Kidney (tissue), 14 donors: Measurements from ENCODE around the gene RPTOR. TPM values are rescaled to one million over a fixed set of nuclear protein-coding genes. Genes with fewer than 3 reads are reported as not detected.

ENCODE experiments used
- DNase-seq, 5 donors: peaks; one replicate each; pipeline ENCODE4 v3.0.0-alpha.2; 2013 to 2020
- FAIRE-seq: peaks from 2 replicates; lab custom pipeline; 2012; peaks lifted over from hg19 to GRCh38; lab: Jason Lieb, UNC
- H3K27ac ChIP-seq, 2 donors: one replicate each; pipeline ENCODE4 v1.7.0; 2013; ENCODE audit warnings: low read depth in 2 of 2, low read length in 2 of 2, inconsistent platforms in 1 of 2
- H3K27me3 ChIP-seq: one replicate; pipeline ENCODE4 v1.7.1; 2013; ENCODE audit warnings: low read length, inconsistent platforms; ENCODE audit not compliant: control insufficient read depth, insufficient read depth
- H3K36me3 ChIP-seq, 3 donors: one replicate each; pipeline versions ENCODE4 v1.7.0 to v1.7.1; 2013; ENCODE audit warnings: low read length in 3 of 3, control low read depth in 1 of 3, inconsistent platforms in 1 of 3; ENCODE audit not compliant: insufficient read depth in 3 of 3, control insufficient read depth in 2 of 3
- H3K4me1 ChIP-seq, 3 donors: one replicate each; pipeline versions ENCODE4 v1.7.0 to v1.7.1; 2013; ENCODE audit warnings: low read length in 3 of 3, inconsistent platforms in 1 of 3, low read depth in 1 of 3; ENCODE audit not compliant: control insufficient read depth in 2 of 3, insufficient read depth in 2 of 3
- H3K4me3 ChIP-seq, 3 donors: one replicate each; pipeline versions ENCODE4 v1.7.0 to v1.8.1; 2013; ENCODE audit warnings: low read length in 3 of 3, control low read depth in 1 of 3, inconsistent platforms in 1 of 3
- H3K9ac ChIP-seq, 3 donors: one replicate each; pipeline versions ENCODE4 v1.7.0 to v1.7.1; 2013; ENCODE audit warnings: low read length in 3 of 3, control low read depth in 1 of 3, inconsistent platforms in 1 of 3
- H3K9me3 ChIP-seq, 3 donors: one replicate each; pipeline versions ENCODE4 v1.7.0 to v1.7.1; 2013; ENCODE audit warnings: low read length in 3 of 3, control low read depth in 1 of 3, inconsistent platforms in 1 of 3; ENCODE audit not compliant: control insufficient read depth in 2 of 3, insufficient read depth in 1 of 3
- CTCF ChIP-seq: IDR thresholded peaks from 3 replicates; pipeline ENCODE4 v1.5.1; 2012; ENCODE audit warnings: mild to moderate bottlenecking, moderate library complexity, borderline replicate concordance; ENCODE audit not compliant: insufficient read depth; ENCODE audit errors: extremely low read depth
- intact Hi-C: fragments of 100-400 bp; cut with DNase I; formaldehyde crosslinking; loops from one replicate; pipeline ENCODE4 v1.11.1; 2022
- polyA plus RNA-seq: library from polyadenylated mRNA; stranded (reverse); fragments of 350-450 nt; fragmentation: Illumina TruSeq; extraction: RNeasy Lipid Tissue Mini Kit (QIAGEN cat#74804); gene quantifications from one replicate; pipeline ENCODE4 v1.2.3, GENCODE V29; 2014; ENCODE audit warnings: low read depth, low replicate concordance; ENCODE audit not compliant: insufficient read depth
- total RNA-seq: library from RNA; stranded (reverse); fragmentation: NEBNext Ultra II Directional; extraction: Animal tissue kit (Norgen Biotek cat#: 25700); gene quantifications from one replicate; pipeline ENCODE4 v1.2.1, GENCODE V29; 2021
- donor health status: control.
- donor health status: control.
- donor health status: control.
- donor health status: control.
- donor health status: control.
- donor health status: DM: yes; HTN: yes; CAD: no.
- donor health status: Normal renal cell carcinoma (clear cell type).

The RPTOR gene
- total and polyA plus RNA-seq, 2 donors from 2014 or later = 5.5 to 37.6 TPM

GRCh38 chr17:80967404-80967872, 422.8 kb downstream of the RPTOR start:
- no peak for FAIRE-seq
- intact Hi-C loops = loop anchor here (10.0 kb wide), 1 partner anchor 543 kb away; no protein-coding TSS in a partner anchor
- H3K4me1 ChIP-seq = peaks cover 0 to 5% (median 0%) of the 10 kb centered on the region in 3 donors
- H3K9me3 ChIP-seq = no peaks in the 10 kb centered on the region
- no peak for TF ChIP-seq CTCF
- H3K36me3 ChIP-seq = no peaks in the 10 kb centered on the region
- no peaks in the 10 kb centered on the region for H3K27me3 ChIP-seq
- H3K9ac ChIP-seq = no peak overlapping the region
- H3K4me3 ChIP-seq = no peak overlapping the region
- peak in 1 of 5 donors; percentile 75 for DNase-seq
- no peak overlapping the region for H3K27ac ChIP-seq

- DNase-seq (peak in 2 of 5 donors; percentile 51), FAIRE-seq (no peak)
- H3K27me3 ChIP-seq = no peaks in the 10 kb centered on the region
- no peaks in the 10 kb centered on the region for H3K9me3 ChIP-seq
- intact Hi-C loops = loop anchor here (10.0 kb wide), 1 partner anchor 544 kb away; no protein-coding TSS in a partner anchor
- H3K36me3 ChIP-seq = no peaks in the 10 kb centered on the region
- no peak overlapping the region for H3K4me3 ChIP-seq
- no peak overlapping the region for H3K27ac ChIP-seq
- TF ChIP-seq CTCF = no peak
- H3K9ac ChIP-seq = no peak overlapping the region
- peaks cover 0 to 5% (median 0%) of the 10 kb centered on the region in 3 donors for H3K4me1 ChIP-seq
These were observed 424.0 kb downstream of the RPTOR start for GRCh38 chr17:80968602-80969029.

- Histone ChIP-seq H3K36me3 (no peaks in the 10 kb centered on the region), H3K9ac (no peak overlapping the region), H3K4me1 (peaks cover 0 to 5% (median 0%) of the 10 kb centered on the region in 3 donors), H3K27me3 (no peaks in the 10 kb centered on the region), H3K27ac (no peak overlapping the region), H3K9me3 (no peaks in the 10 kb centered on the region), H3K4me3 (no peak overlapping the region)
- intact Hi-C loops = loop anchor here (10.0 kb wide), 1 partner anchor 544 kb away; no protein-coding TSS in a partner anchor
- no peak for TF ChIP-seq CTCF
- DNase-seq (peak in 1 of 5 donors; percentile 76), FAIRE-seq (no peak)
These were observed 424.5 kb downstream of the RPTOR start for GRCh38 chr17:80969030-80969673.
